H7 (cell line): ENCODE results near the gene PANK2. TPM values are rescaled to one million over a fixed set of nuclear protein-coding genes. Genes with fewer than 3 reads are reported as not detected.

Source experiments
- DNase-seq: peaks from one replicate; pipeline ENCODE4 v3.0.0; 2012
- H3K27me3 ChIP-seq: 2 replicates; pipeline ENCODE4 v1.6.0; 2011; ENCODE audit warnings: mild to moderate bottlenecking, low read length; ENCODE audit not compliant: control insufficient read depth, insufficient read depth
- H3K36me3 ChIP-seq: replicated peaks from 2 replicates; pipeline ENCODE4 v1.5.1; 2011; ENCODE audit warnings: low read length; ENCODE audit not compliant: control insufficient read depth, insufficient read depth
- H3K4me3 ChIP-seq: 2 replicates; pipeline ENCODE4 v1.5.1; 2011; ENCODE audit warnings: low read depth, mild to moderate bottlenecking, control low read depth, low read length, moderate library complexity; ENCODE audit not compliant: insufficient read depth
- total RNA-seq: library from RNA; depleted of rRNA; stranded (reverse); fragments of >200 nt; shearing (Covaris generic); gene quantifications from 2 replicates; pipeline ENCODE4 v1.2.3, GENCODE V29; 2014

The PANK2 gene
- total RNA-seq, 1 experiment from 2014 or later, result 46.8 TPM

DNA sequence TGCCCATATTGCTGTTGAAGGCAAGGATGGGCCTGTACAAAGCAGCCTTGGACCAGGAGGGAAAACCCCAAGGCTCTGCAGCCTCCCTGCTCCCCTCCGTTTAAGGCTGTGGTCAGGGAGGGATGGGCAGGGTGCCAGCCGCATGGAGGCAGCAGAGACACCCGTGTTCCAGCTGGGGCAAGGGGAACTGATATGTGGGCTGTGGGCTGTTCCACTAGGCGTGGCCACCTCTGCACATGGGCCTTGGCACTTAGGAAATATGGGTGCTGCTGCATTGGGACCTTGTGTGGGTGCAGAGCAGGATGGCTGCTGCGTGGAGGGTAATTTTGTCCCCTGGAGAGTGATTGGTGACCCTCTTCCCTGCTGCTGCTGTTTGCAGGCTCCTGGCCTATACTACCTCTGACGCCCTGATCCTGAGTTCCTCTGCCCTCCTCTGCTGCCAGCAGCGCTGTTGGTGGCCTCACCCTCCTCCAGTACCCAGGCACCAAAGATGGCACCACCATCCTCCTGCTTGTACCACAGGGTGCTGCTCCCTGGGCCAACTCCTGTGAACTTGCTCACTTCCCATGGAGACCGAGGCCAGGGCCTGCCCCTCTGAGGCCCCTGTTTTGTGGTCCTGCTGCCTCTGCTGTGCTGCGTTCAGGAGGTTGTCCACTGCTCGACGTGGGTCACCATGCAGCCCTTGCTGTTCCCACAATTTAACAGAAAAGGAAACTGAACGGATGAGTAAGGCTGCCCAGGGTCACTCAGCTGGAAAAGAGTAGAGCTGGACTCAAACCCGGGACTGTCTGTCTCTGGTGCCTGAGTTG, 35.3 kb downstream of the PANK2 start:
- Histone ChIP-seq H3K27me3 (no peaks in the 10 kb centered on the region), H3K4me3 (no peak overlapping the region), H3K36me3 (peaks cover 24% of the 10 kb centered on the region)
- DNase-seq, result no peak

DNA sequence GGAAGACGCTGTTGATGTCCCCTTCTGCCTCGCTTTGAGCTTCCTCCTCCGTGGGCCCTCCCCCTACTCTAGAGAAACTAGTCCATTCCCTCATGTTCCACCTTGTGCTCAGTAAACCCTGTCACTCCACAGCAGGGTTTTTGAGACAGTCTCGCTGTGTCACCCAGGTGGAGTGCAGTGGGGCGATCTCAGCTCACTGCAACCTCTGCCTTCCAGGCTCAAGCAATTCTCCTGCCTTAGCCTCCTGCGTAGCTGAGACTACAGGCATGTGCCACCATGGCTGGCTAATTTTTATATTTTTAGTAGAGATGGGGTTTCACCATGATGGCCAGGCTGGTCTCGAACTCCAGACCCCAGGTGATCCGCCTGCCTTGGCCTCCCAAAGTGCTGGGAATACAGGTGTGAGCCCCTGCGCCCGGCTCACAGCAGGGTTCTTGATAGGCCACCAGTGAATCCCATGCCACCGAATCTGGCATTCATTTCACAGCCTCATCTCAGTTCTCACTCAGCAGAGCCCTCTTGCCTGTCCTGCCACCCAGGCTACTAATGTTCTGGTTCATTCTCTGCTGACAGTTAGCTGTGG, 36.0 kb downstream of the PANK2 start:
- H3K4me3 ChIP-seq, result no peak overlapping the region
- no peak for DNase-seq

DNA sequence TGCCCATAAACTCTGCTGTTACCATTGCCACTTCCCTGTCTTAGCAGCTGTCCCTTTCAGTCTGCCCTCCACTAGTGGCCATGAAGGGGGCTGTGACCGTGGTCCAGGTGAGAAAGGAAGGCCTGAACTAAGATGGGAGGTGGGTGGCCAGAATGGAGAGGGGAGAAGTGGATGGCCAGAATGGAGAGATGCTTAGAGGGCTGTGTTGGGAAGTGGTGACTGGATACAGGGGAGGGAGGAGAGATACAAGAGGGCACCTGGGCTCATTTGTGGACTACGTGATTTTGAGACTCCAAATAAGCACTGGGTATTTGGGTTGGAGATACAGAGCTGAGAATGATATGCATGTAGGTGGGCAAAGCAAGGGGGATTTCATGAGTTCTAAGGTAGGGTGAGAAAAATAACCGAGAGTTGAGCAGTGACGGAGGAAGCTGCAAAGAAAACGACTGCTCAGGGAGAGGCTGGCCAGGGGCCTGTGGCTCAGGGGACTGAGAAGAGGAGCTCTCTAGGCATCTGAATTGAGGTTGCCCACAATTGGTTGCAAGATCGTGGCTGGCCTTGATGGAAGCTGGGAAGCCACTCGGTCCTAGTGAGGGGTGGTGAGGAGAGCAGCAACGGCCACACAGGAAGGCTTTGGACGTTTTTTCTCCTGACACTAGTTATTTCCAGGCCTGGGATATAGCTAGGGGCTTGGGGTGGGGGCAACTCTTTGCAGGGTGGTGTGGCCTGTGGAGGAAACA, 36.9 kb downstream of the PANK2 start:
- DNase-seq, result no peak
- H3K36me3 ChIP-seq, result peaks cover 22% of the 10 kb centered on the region
- no peak overlapping the region for H3K4me3 ChIP-seq
- no peaks in the 10 kb centered on the region for H3K27me3 ChIP-seq

More for the DNA sequence above, 36.0 kb downstream of the PANK2 start:
- no peaks in the 10 kb centered on the region for H3K27me3 ChIP-seq
- H3K36me3 ChIP-seq, result peaks cover 24% of the 10 kb centered on the region

DNA sequence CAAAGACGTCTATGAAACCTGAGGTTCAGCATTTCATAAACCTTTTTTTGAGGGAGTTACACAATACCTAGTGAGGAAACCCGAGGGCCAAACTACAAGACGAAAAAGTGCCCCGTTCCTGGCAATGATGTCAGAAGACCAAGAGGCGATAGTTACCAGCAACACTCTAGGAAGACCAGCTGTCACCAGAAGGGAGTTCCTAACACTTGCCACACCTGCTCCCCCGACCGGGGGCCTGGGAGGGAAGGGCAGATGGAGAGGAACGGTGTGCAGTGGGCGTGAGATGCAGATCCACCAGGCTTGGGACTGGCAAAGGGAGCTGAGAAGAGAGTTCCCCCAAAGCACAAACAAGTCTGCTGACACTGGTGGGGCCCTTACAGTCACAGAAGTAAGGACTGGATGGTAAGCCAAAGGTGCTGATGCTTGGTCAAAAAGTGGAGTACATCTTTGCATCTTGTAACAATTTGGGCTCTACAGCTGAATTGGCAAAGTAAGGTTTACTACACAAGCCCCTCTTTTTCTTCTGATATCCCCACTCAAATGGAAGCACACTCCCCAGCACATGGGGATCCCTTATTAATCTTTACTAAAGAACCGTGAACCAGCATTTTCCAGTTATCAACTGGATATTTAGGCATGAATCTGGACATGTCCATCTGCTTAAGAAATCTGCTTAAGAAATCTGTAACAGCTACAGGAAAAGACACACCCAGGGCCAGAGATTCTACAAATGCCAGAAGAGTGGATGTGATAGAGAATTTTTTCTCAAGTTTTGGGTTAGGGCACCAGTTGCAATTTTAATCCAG, 38.5 kb downstream of the PANK2 start:
- H3K4me3 ChIP-seq, result no peak overlapping the region
- H3K36me3 ChIP-seq, result peaks cover 14% of the 10 kb centered on the region
- no peaks in the 10 kb centered on the region for H3K27me3 ChIP-seq
- peak; percentile 59 for DNase-seq

DNA sequence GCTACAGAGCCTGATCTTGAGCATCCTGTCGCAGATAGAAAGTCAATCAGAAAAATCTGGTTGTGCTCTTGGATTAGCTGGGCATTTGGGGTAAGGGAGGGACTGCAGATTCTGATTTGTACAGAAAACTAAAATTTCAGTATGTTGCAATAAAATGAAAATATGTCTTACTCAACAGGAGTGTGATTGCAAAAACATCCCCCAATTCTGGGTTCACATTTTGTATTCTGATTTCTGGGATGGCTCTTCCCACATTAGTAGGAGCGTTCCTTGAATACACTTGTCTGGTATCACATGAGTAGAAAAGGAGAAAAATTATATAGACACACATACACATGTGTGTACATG, 40.5 kb downstream of the PANK2 start:
- no peak for DNase-seq
- Histone ChIP-seq H3K36me3 (peaks cover 2% of the 10 kb centered on the region), H3K27me3 (no peaks in the 10 kb centered on the region), H3K4me3 (no peak overlapping the region)

DNA sequence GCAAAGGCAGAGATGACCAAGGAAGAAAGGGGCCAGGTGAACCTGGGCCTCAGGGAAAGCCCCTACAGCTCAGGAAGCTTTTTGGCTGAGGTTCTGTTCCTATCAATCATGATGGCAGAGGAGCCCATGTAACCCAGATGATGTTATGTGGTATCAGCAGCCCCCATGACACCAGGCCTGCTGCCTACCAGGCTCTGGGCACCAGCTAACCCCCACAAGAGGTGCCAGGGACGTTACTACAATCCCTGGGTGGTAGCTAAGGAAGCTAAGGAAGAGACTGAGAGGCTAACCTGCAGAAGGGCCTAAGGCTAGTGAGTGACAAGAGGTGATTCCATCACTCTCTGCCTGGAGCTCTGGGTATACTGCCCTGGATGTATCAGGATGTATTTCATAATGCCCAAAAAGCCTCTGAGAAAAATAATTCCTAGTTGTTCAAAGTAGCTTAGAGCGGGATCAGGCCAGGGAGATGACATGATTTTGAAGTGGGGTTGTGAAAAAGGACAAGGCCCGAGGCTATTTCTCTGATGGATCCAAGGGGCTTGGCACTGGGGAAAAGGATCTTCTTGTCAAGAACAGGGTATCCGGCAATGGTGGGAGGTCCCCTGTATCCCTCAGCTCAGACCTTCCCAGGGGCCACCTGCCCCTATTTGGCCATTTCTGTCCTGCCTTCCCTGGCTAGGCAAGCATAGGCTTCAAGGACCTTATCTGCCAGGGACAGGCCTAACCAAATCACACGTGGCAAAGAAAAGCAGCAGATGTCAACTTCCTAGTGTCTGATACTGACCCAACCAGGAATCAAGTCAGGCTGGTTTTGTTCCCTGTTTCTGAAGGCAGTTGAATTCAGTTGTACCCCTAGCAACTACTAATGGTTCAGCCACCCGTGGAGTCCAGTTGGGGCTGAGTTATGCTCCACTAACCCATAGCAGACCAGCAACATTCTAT, 41.3 kb downstream of the PANK2 start:
- no peak for DNase-seq
- Histone ChIP-seq H3K27me3 (no peaks in the 10 kb centered on the region), H3K36me3 (no peaks in the 10 kb centered on the region; the same call in 1 of the 2 replicates), H3K4me3 (no peak overlapping the region)

DNA sequence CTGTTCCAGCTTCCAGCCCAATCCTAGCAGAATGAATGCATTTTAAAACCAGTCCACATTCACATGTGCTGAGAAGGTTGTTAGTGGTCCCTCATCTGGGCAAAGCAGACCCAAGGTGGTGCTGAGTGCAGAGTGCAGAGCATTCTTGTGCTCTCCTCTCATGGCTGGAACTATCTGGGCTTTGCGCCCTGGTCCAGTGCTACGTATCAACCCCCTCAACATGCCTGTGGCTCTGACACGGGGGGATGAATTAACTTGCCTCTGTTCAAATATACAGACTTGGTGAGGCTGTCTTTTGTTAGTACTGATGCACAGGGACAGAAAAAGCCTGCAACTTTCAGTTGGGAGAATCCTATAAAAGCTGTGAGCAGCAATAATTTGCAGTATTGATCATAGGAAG, 42.5 kb downstream of the PANK2 start:
- no peaks in the 10 kb centered on the region for H3K27me3 ChIP-seq
- no peaks in the 10 kb centered on the region; the same call in none of the 2 replicates for H3K36me3 ChIP-seq
- no peak for DNase-seq
- no peak overlapping the region for H3K4me3 ChIP-seq

DNA sequence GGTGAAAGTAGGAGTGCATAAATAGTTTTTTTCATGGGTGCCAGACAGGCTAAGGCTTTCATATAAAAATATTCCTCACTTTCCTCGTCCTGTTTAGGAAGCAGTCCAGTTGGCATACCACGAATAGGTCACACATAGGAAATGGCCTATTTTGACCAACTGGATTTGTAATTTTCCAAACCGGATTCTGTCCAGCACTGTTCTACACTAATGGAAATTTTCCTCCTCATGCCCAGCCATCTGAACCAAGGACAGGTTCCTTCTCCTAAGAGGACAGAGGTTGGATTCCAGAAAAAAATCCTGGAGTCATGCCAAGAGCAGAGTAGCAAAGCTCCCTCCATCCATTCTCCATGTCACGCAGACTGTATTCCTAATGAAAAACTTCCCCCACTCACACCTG, 43.1 kb downstream of the PANK2 start:
- DNase-seq, result no peak
- H3K4me3 ChIP-seq, result no peak overlapping the region
- no peaks in the 10 kb centered on the region; the same call in none of the 2 replicates for H3K36me3 ChIP-seq
- H3K27me3 ChIP-seq, result no peaks in the 10 kb centered on the region

DNA sequence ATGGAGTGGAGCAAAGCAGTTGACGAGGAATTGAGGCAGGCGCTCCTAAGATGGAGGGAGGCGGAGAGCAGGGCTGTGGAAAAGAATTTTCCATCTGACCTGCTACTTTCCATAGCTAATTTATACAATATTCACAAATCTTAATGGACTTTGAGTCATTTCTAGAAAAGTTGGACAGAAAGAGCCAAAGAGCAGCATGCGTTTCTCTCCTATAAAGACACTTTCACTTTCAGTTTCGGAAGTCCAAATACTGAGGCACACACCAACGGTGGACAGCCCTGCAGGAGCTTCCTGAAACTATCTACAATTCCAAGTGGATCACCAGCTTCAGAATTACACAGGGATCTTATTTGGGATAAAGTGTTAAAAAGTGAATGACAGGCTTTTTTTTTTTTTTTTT, 43.5 kb downstream of the PANK2 start:
- Histone ChIP-seq H3K27me3 (no peaks in the 10 kb centered on the region), H3K4me3 (no peak overlapping the region), H3K36me3 (no peaks in the 10 kb centered on the region; the same call in none of the 2 replicates)
- DNase-seq, result no peak

DNA sequence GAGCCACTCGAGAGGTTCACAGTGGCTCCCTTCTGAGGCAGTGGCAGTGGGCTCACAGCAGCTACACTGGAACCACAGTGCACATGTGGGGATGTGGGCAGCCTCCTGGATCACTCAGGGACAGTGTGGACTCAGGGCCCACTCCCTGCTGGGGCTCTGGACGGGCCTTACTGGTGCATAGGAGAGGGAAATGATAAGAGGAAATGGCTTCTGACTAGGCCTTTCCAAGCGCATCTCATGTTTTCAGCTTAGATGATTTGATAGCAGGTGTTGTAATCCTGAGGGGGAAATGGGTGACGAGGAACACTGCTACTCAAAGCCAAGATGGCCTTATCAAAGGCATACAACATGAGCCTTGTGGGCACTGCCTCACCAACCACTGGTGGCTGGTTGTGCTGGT, 44.0 kb downstream of the PANK2 start:
- H3K36me3 ChIP-seq, result no peaks in the 10 kb centered on the region; the same call in none of the 2 replicates
- no peaks in the 10 kb centered on the region for H3K27me3 ChIP-seq
- DNase-seq, result no peak
- no peak overlapping the region for H3K4me3 ChIP-seq

DNA sequence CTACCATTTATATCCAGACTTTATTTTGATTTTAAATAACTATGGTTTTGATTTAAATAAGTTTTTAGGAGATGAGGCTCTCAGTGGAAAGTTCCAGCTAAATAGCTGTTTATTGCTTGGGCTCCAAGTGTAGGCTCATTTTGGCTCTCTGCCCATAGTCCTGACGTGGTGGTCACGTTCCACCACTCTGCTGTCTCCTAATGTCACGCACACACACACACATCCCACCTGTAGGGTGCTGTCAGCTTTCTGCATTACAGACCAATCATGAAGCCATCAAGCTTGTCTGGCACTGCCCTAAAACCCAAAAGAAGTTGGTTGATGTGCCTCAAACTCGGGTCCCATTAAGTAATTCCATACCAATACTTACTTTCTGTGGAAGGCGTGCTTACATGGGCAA, 45.4 kb downstream of the PANK2 start:
- Histone ChIP-seq H3K27me3 (no peaks in the 10 kb centered on the region), H3K4me3 (no peak overlapping the region), H3K36me3 (no peaks in the 10 kb centered on the region; the same call in none of the 2 replicates)
- no peak for DNase-seq

DNA sequence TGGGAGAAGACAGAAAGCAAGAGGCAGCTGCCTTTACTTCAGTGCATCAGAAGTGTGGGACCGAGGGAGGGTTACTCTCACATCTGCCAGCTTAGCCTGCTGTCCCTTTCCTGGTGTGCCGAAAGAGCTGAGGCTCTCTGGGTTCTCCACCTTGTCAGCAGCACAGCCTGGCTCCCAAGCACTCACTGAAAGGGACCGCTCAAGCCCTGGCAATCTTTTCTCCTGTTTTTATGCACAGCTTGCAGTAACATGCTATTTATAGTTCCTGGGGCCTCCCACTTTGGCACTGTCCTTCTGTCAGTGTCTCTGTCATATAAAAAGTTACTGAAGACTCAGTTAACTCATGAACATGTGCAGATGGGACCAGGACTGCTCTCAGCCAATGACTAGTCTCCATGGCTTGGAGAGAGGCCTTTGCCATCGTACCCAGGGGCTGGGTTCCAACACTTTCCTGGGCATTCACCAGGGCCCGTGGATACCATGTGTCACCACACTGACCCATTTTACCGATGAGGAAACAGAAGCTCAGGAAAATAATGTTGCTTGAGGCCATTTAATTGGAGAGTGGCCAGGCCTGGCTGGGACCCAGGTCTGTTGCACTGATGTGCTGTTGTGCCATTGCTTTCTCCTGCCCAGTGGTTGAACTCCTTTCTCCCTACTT, 46.2 kb downstream of the PANK2 start:
- H3K27me3 ChIP-seq, result no peaks in the 10 kb centered on the region
- no peak for DNase-seq
- no peaks in the 10 kb centered on the region; the same call in none of the 2 replicates for H3K36me3 ChIP-seq
- H3K4me3 ChIP-seq, result no peak overlapping the region

DNA sequence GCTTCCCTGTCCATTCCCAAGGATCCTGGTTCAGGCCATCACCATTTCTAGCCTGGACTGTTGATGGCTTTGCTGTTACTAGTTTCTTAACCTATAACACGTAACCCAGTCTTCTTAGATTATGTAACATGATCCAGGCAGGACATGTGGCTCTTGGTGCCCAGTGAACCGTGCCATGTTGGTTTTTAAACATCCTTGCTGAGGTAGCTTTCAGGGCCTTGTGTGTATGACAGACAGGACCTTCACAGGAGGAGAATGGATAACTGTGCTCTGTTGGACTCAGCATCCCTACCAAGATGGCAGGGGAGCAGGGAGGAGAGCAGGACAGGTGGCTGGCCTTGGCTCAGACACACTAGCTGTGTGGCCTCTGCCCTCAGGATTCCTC, 46.8 kb downstream of the PANK2 start:
- H3K36me3 ChIP-seq, result no peaks in the 10 kb centered on the region; the same call in none of the 2 replicates
- H3K4me3 ChIP-seq, result no peak overlapping the region
- DNase-seq, result no peak
- no peaks in the 10 kb centered on the region for H3K27me3 ChIP-seq
